ENCODE results near the gene PLPP1.

PLPP1 gene

DNA sequence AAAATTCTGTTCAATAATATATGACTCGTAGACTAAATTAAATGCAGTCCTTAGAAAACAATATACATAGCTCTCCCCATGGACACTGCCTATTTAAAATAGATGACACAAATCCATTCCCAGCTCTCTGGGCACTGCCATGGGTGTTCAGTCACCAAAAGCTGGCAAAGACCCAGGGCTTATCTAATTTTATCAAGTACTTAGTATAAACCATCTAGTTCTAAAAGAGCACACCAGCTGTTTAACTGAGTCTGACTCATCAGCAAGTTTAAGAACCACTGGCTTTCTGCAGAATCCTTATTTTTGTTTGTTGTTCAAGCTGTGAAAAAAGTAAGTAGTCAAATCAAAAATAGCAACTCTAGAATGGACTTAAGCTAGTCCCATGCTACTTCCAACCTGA lies 107.6 kb downstream of the PLPP1 start:
- Histone ChIP-seq H3K27ac (ENCODE audit: low read depth, low read length) (peak overlapping the region; percentile 27), H3K27me3 (ENCODE audit: control insufficient read depth in 5 of 5, insufficient read depth in 4 of 5, low read length in 5 of 5) (no peaks in the 10 kb centered on the region), H3K4me1 (ENCODE audit: control insufficient read depth in 5 of 5, insufficient read depth in 5 of 5, low read length in 5 of 5) (peaks cover 0 to 18% (median 9%) of the 10 kb centered on the region in 5 donors), H3K9me3 (ENCODE audit: control insufficient read depth in 5 of 5, low read length in 5 of 5) (no peaks in the 10 kb centered on the region), H3K4me3 (ENCODE audit: low read depth in 1 of 5, low read length in 5 of 5) (no peak overlapping the region), H3K9ac (ENCODE audit: low read length in 5 of 5) (no peak overlapping the region), H3K36me3 (ENCODE audit: control insufficient read depth in 5 of 5, insufficient read depth in 5 of 5, low read length in 5 of 5) (peaks cover 38 to 68% (median 56%) of the 10 kb centered on the region in 5 donors)

- H3K9ac ChIP-seq (ENCODE audit: low read length in 5 of 5): no peak overlapping the region
- H3K27ac ChIP-seq (ENCODE audit: low read depth, low read length): peak overlapping the region; percentile 27
- no peaks in the 10 kb centered on the region for H3K9me3 ChIP-seq (ENCODE audit: control insufficient read depth in 5 of 5, low read length in 5 of 5)
- peaks cover 38 to 69% (median 57%) of the 10 kb centered on the region in 5 donors for H3K36me3 ChIP-seq (ENCODE audit: control insufficient read depth in 5 of 5, insufficient read depth in 5 of 5, low read length in 5 of 5)
- H3K4me1 ChIP-seq (ENCODE audit: control insufficient read depth in 5 of 5, insufficient read depth in 5 of 5, low read length in 5 of 5): peaks cover 0 to 21% (median 11%) of the 10 kb centered on the region in 5 donors
- H3K27me3 ChIP-seq (ENCODE audit: control insufficient read depth in 5 of 5, insufficient read depth in 4 of 5, low read length in 5 of 5): no peaks in the 10 kb centered on the region
- H3K4me3 ChIP-seq (ENCODE audit: low read depth in 1 of 5, low read length in 5 of 5): no peak overlapping the region
Measured at GRCh38 chr5:55426455-55426854, 108.3 kb downstream of the PLPP1 start.

DNA sequence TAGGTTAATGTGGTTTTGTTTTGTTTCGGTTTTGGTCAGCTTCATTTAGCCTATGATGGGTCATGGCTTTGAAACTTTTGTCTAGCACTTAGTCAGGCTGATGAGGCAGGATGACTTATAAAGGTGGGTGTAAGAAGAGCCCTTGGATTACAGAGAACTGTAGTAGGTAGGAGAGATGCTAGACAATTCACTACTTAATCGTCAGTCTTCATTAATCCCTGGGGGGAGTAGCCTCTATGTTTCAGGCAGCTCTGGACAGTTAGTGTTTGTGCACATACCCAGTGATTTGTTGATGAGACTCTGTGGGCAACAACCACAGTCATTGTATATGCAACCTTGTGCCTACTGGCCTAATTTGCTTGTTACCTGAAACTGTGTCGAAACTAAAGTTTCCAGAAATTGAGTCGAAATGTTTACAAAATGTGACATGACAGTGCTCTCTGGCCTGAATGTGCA lies 113.7 kb downstream of the PLPP1 start:
- Histone ChIP-seq H3K4me1 (ENCODE audit: control insufficient read depth in 5 of 5, insufficient read depth in 5 of 5, low read length in 5 of 5) (peaks cover 0 to 27% (median 19%) of the 10 kb centered on the region in 5 donors), H3K36me3 (ENCODE audit: control insufficient read depth in 5 of 5, insufficient read depth in 5 of 5, low read length in 5 of 5) (peaks cover 29 to 57% (median 39%) of the 10 kb centered on the region in 5 donors), H3K27me3 (ENCODE audit: control insufficient read depth in 5 of 5, insufficient read depth in 4 of 5, low read length in 5 of 5) (no peaks in the 10 kb centered on the region), H3K9me3 (ENCODE audit: control insufficient read depth in 5 of 5, low read length in 5 of 5) (no peaks in the 10 kb centered on the region), H3K4me3 (ENCODE audit: low read depth in 1 of 5, low read length in 5 of 5) (no peak overlapping the region), H3K27ac (ENCODE audit: low read depth, low read length) (peak overlapping the region; percentile 80), H3K9ac (ENCODE audit: low read length in 5 of 5) (no peak overlapping the region)

GRCh38 chr5:55418994-55419968 lies 115.5 kb downstream of the PLPP1 start:
- H3K9ac ChIP-seq (ENCODE audit: low read length in 5 of 5): no peak overlapping the region
- H3K36me3 ChIP-seq (ENCODE audit: control insufficient read depth in 5 of 5, insufficient read depth in 5 of 5, low read length in 5 of 5): peaks cover 18 to 44% (median 26%) of the 10 kb centered on the region in 5 donors
- H3K4me3 ChIP-seq (ENCODE audit: low read depth in 1 of 5, low read length in 5 of 5): no peak overlapping the region
- H3K27ac ChIP-seq (ENCODE audit: low read depth, low read length): peak overlapping the region; percentile 80
- peaks cover 0 to 27% (median 19%) of the 10 kb centered on the region in 5 donors for H3K4me1 ChIP-seq (ENCODE audit: control insufficient read depth in 5 of 5, insufficient read depth in 5 of 5, low read length in 5 of 5)
- H3K27me3 ChIP-seq (ENCODE audit: control insufficient read depth in 5 of 5, insufficient read depth in 4 of 5, low read length in 5 of 5): no peaks in the 10 kb centered on the region
- H3K9me3 ChIP-seq (ENCODE audit: control insufficient read depth in 5 of 5, low read length in 5 of 5): no peaks in the 10 kb centered on the region

DNA sequence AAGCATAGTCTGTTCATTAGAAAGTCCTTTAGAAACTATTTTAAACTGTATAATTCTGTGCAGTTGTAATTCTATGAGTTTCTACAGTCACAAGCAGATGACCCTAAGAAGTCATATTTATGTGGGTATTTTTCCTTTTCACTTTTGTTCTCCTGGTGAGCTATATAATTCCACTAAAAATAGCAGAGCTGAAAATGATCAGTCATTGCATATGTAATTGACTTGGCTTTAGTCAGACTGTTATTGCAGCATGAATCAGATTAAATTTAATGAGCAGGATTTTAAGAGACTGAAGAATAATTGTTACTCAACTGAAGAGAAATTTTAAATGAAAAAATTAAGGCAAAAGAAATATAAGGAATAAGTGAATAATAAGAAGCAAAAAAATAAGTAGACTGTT lies 118.5 kb downstream of the PLPP1 start:
- peaks cover 0 to 21% (median 10%) of the 10 kb centered on the region in 5 donors for H3K4me1 ChIP-seq (ENCODE audit: control insufficient read depth in 5 of 5, insufficient read depth in 5 of 5, low read length in 5 of 5)
- H3K27me3 ChIP-seq (ENCODE audit: control insufficient read depth in 5 of 5, insufficient read depth in 4 of 5, low read length in 5 of 5): no peaks in the 10 kb centered on the region
- no peak overlapping the region for H3K9ac ChIP-seq (ENCODE audit: low read length in 5 of 5)
- H3K36me3 ChIP-seq (ENCODE audit: control insufficient read depth in 5 of 5, insufficient read depth in 5 of 5, low read length in 5 of 5): peaks cover 0 to 21% (median 10%) of the 10 kb centered on the region in 5 donors
- no peak overlapping the region for H3K27ac ChIP-seq (ENCODE audit: low read depth, low read length)
- H3K9me3 ChIP-seq (ENCODE audit: control insufficient read depth in 5 of 5, low read length in 5 of 5): no peaks in the 10 kb centered on the region
- no peak overlapping the region for H3K4me3 ChIP-seq (ENCODE audit: low read depth in 1 of 5, low read length in 5 of 5)

- peaks cover 0 to 25% (median 9%) of the 10 kb centered on the region in 5 donors for H3K36me3 ChIP-seq (ENCODE audit: control insufficient read depth in 5 of 5, insufficient read depth in 5 of 5, low read length in 5 of 5)
- H3K9ac ChIP-seq (ENCODE audit: low read length in 5 of 5): no peak overlapping the region
- no peaks in the 10 kb centered on the region for H3K9me3 ChIP-seq (ENCODE audit: control insufficient read depth in 5 of 5, low read length in 5 of 5)
- H3K4me3 ChIP-seq (ENCODE audit: low read depth in 1 of 5, low read length in 5 of 5): no peak overlapping the region
- no peaks in the 10 kb centered on the region for H3K27me3 ChIP-seq (ENCODE audit: control insufficient read depth in 5 of 5, insufficient read depth in 4 of 5, low read length in 5 of 5)
- peaks cover 0 to 17% (median 7%) of the 10 kb centered on the region in 5 donors for H3K4me1 ChIP-seq (ENCODE audit: control insufficient read depth in 5 of 5, insufficient read depth in 5 of 5, low read length in 5 of 5)
- H3K27ac ChIP-seq (ENCODE audit: low read depth, low read length): no peak overlapping the region
Measured at GRCh38 chr5:55415071-55415470, 119.7 kb downstream of the PLPP1 start.

GRCh38 chr5:55413644-55414043 lies 121.1 kb downstream of the PLPP1 start:
- Histone ChIP-seq H3K4me1 (ENCODE audit: control insufficient read depth in 5 of 5, insufficient read depth in 5 of 5, low read length in 5 of 5) (peaks cover 0 to 3% (median 0%) of the 10 kb centered on the region in 5 donors), H3K27me3 (ENCODE audit: control insufficient read depth in 5 of 5, insufficient read depth in 4 of 5, low read length in 5 of 5) (no peaks in the 10 kb centered on the region), H3K9me3 (ENCODE audit: control insufficient read depth in 5 of 5, low read length in 5 of 5) (no peaks in the 10 kb centered on the region), H3K27ac (ENCODE audit: low read depth, low read length) (no peak overlapping the region), H3K9ac (ENCODE audit: low read length in 5 of 5) (no peak overlapping the region), H3K4me3 (ENCODE audit: low read depth in 1 of 5, low read length in 5 of 5) (no peak overlapping the region), H3K36me3 (ENCODE audit: control insufficient read depth in 5 of 5, insufficient read depth in 5 of 5, low read length in 5 of 5) (peaks cover 0 to 26% (median 9%) of the 10 kb centered on the region in 5 donors)

DNA sequence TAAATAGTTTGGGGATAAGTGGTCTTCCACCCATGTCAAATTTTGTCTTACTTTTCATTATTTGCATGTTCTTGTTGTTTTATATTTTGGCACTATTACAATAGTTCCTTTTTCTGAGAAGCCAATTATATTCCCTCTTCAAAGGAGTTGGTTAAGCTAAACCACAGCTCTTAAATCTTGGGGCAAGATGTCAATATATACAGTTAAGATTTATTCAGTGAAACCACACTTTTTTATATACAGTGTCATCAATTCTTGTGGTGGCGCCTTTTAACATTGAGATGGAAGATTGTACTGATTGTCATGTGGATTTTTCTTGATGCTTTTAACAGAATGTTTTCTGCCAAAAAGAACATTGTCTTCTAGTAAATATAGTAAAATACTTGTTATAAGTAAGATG lies 122.9 kb downstream of the PLPP1 start:
- Histone ChIP-seq H3K27me3 (ENCODE audit: control insufficient read depth in 5 of 5, insufficient read depth in 4 of 5, low read length in 5 of 5) (no peaks in the 10 kb centered on the region), H3K4me1 (ENCODE audit: control insufficient read depth in 5 of 5, insufficient read depth in 5 of 5, low read length in 5 of 5) (peaks cover 0 to 13% (median 11%) of the 10 kb centered on the region in 5 donors), H3K4me3 (ENCODE audit: low read depth in 1 of 5, low read length in 5 of 5) (no peak overlapping the region), H3K9me3 (ENCODE audit: control insufficient read depth in 5 of 5, low read length in 5 of 5) (no peaks in the 10 kb centered on the region), H3K36me3 (ENCODE audit: control insufficient read depth in 5 of 5, insufficient read depth in 5 of 5, low read length in 5 of 5) (peaks cover 0 to 26% (median 5%) of the 10 kb centered on the region in 5 donors), H3K27ac (ENCODE audit: low read depth, low read length) (no peak overlapping the region), H3K9ac (ENCODE audit: low read length in 5 of 5) (no peak overlapping the region)

GRCh38 chr5:55410845-55411244 lies 123.9 kb downstream of the PLPP1 start:
- H3K36me3 ChIP-seq (ENCODE audit: control insufficient read depth in 5 of 5, insufficient read depth in 5 of 5, low read length in 5 of 5): peaks cover 5 to 29% (median 12%) of the 10 kb centered on the region in 5 donors
- H3K27me3 ChIP-seq (ENCODE audit: control insufficient read depth in 5 of 5, insufficient read depth in 4 of 5, low read length in 5 of 5): no peaks in the 10 kb centered on the region
- no peak overlapping the region for H3K27ac ChIP-seq (ENCODE audit: low read depth, low read length)

DNA sequence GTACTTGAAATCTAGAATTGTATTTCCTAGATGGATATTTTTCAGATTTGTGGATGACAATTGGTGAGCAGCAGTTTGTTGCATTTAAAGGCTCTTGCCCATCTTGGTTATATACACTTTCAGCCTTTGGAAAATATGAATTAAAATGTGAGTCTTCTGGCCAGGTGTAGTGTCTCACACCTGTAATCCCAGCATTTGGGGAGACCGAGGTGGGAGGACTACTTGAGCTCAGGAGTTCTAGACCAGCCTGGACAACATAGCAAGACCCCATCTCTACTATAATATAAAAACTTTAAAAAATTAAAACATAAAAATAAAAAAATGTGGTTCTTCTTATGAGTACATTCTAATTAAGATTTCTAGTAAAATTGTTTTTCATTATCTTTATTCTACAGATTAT lies 125.0 kb downstream of the PLPP1 start:
- Histone ChIP-seq H3K4me1 (ENCODE audit: control insufficient read depth in 5 of 5, insufficient read depth in 5 of 5, low read length in 5 of 5) (peaks cover 0 to 13% (median 11%) of the 10 kb centered on the region in 5 donors), H3K27ac (ENCODE audit: low read depth, low read length) (no peak overlapping the region), H3K9ac (ENCODE audit: low read length in 5 of 5) (no peak overlapping the region), H3K9me3 (ENCODE audit: control insufficient read depth in 5 of 5, low read length in 5 of 5) (no peaks in the 10 kb centered on the region), H3K27me3 (ENCODE audit: control insufficient read depth in 5 of 5, insufficient read depth in 4 of 5, low read length in 5 of 5) (no peaks in the 10 kb centered on the region), H3K4me3 (ENCODE audit: low read depth in 1 of 5, low read length in 5 of 5) (no peak overlapping the region), H3K36me3 (ENCODE audit: control insufficient read depth in 5 of 5, insufficient read depth in 5 of 5, low read length in 5 of 5) (peaks cover 11 to 29% (median 18%) of the 10 kb centered on the region in 5 donors)

More at GRCh38 chr5:55410845-55411244, 123.9 kb downstream of the PLPP1 start:
- H3K4me1 ChIP-seq (ENCODE audit: control insufficient read depth in 5 of 5, insufficient read depth in 5 of 5, low read length in 5 of 5): peaks cover 0 to 13% (median 11%) of the 10 kb centered on the region in 5 donors
- H3K4me3 ChIP-seq (ENCODE audit: low read depth in 1 of 5, low read length in 5 of 5): no peak overlapping the region
- no peak overlapping the region for H3K9ac ChIP-seq (ENCODE audit: low read length in 5 of 5)
- no peaks in the 10 kb centered on the region for H3K9me3 ChIP-seq (ENCODE audit: control insufficient read depth in 5 of 5, low read length in 5 of 5)

All from subcutaneous abdominal adipose tissue (tissue), 5 donors.